ENCODE data around the gene OR2T6.
"Not testable (repeated sequence)": the region's sequence is repeated elsewhere in the genome, so short reads cannot be mapped to it uniquely, and the experiment has no call there.

Gene OR2T6, protein sequence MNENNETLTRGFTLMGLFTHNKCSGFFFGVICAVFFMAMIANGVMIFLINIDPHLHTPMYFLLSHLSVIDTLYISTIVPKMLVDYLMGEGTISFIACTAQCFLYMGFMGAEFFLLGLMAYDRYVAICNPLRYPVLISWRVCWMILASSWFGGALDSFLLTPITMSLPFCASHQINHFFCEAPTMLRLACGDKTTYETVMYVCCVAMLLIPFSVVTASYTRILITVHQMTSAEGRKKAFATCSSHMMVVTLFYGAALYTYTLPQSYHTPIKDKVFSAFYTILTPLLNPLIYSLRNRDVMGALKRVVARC

DNA sequence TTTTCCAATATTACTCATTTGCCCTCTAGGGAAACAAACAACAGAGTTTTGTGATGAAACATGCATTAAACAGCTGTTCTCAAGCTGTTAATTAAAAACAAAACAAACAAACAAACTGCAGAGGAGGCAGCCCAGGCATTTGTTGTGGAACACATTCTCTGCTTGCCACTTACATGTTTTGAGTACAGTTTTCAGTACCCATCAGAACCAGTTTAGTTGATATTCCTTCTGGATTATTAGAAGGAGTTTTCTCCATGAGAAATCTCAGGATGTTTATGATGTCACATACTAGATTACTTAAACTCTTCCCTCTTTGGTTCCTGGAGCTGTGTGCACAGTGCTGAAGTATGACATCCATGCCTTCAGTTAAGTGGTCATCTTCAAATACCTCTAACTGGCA is at the start of gene OR2T6:
Gene OR2T6, plus strand, starts transcription at position 301 of the 400 bp plus-strand sequence. CDS start 11,863 bp downstream, outside the sequence.
- no peak for DNase-seq (ENCODE audit: low read depth in 2 of 2, low spot score in 1 of 2)

DNA sequence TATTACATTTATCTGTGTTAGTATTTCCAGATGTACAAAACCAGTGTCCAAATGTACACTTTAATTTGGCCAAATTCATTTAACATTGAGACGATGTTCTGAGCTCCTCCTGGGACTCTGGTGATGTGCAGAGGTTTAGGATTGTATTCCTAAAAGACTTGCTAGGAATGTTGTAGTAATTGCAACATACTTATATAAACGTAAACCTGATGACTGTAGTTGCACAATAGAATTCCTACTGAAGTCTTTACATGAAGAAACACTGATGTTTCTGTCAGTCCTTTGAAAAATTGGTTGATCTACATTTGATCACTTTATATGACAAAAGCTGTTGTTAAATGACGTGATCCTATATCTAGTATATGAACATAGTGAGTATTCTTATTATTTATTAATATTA is 32.1 kb upstream of the OR2T6 start:
- no peak for DNase-seq (ENCODE audit: low read depth in 2 of 2, low spot score in 1 of 2)

- no peak for DNase-seq (ENCODE audit: low read depth in 2 of 2, low spot score in 1 of 2)
These were observed 27.1 kb upstream of the OR2T6 start, which contains the start of gene OR14C36 for GRCh38 chr1:248348475-248348874. TSS of gene OR14C36 (plus strand) at chr1:248348775. CDS start at chr1:248348775, 0 bp downstream.

- DNase-seq (ENCODE audit: low read depth in 2 of 2, low spot score in 1 of 2): no peak
These were observed 16.1 kb upstream of the OR2T6 start for GRCh38 chr1:248359415-248359814.

DNA sequence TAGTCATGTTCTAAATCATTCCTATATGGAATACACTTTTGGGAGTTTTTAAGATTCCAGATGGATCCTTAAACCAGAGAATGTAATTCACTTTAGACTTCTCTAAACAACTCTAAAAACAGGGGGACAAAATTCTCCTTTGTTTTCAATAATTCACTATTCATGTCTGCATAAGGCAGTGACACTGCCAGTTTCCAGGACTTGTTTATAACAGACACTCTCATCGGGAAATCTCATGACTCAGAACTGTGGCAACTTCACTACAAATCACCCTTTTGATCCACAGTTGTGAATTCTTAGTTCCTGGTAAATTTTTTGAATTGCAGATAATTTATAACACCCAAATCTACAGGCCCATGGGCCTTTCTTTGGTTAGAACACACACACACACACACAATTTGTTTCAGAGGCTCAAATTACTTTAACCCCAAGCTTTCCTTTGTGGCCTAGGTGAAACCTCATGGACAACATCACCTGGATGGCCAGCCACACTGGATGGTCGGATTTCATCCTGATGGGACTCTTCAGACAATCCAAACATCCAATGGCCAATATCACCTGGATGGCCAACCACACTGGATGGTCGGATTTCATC is 14.3 kb upstream of the OR2T6 start, which contains the start of gene OR2T4:
Gene OR2T4, plus strand, starts transcription at position 545 of the 595 bp plus-strand sequence. Its CDS starts 0 bp downstream, at position 545.
- DNase-seq (ENCODE audit: low read depth in 2 of 2, low spot score in 1 of 2): no peak

DNA sequence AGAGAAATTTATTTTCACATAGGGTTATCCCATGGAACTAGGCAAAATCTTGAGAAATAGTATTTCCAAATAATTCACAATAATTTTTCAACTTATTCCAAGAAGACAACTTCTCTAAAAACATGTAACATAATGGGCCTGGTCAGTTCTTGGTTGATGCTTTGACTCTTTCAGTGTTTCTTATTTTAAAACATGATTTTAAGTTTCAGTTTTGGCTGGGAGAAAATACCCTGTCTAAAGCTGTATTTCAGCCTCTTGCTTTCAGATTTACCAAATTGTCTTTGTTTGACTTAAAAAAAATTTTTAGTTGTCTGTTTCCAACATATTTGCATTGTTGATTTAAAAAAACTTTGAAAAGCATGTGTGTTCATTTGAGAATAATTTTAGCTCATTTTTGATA is 8.9 kb upstream of the OR2T6 start:
- DNase-seq (ENCODE audit: low read depth in 2 of 2, low spot score in 1 of 2): no peak

DNA sequence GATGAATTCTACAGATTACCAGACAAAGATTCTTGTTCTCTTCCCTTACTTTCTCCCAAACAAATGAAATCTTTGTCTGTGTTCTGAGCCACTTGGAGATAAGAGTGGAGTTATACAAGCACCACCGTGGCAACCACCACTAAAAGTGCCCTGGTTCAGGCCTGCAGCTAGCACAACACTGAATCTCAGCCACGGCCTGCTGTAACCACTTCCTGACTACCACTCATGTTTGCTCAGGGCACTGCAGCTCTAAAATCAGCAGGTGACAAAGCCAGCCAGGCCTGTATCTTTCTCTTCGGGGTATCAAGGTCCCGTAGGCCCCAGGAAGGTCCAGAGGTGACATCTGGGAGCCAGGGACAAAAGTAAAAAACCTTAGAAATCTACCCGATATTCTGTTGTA is 3.2 kb upstream of the OR2T6 start:
- no peak for DNase-seq (ENCODE audit: low read depth in 2 of 2, low spot score in 1 of 2)

DNA sequence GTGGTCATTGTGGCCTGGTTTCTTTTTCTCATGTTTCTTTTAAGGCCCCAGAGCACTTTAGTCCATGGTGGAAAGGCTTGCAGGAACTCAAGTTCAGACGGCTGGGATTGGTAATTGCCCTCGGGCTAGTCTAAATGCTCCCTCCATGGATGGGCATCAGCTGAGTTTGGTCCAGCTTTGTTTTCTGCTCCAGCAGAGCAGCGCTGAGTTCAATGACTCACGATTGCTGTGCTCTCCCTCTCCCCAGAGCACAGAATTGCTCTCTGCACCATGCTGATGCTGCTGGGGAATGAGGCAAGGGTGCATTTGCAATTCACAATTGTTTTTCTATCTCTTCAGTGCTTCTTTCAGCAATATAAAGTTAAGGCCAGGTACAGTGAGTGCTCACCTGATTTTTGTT is 1.8 kb upstream of the OR2T6 start:
- no peak for DNase-seq (ENCODE audit: low read depth in 2 of 2, low spot score in 1 of 2)

GRCh38 chr1:248376916-248377315 is 1.4 kb downstream of the OR2T6 start:
- DNase-seq (ENCODE audit: low read depth in 2 of 2, low spot score in 1 of 2): no peak

GRCh38 chr1:248380854-248381253 is 5.3 kb downstream of the OR2T6 start:
- DNase-seq (ENCODE audit: low read depth in 2 of 2, low spot score in 1 of 2): no peak

- no peak for DNase-seq (ENCODE audit: low read depth in 2 of 2, low spot score in 1 of 2)
These were observed 12.9 kb downstream of the OR2T6 start for GRCh38 chr1:248388426-248388825.

GRCh38 chr1:248393050-248393449 is 17.5 kb downstream of the OR2T6 start:
- no peak for DNase-seq (ENCODE audit: low read depth in 2 of 2, low spot score in 1 of 2)

DNA sequence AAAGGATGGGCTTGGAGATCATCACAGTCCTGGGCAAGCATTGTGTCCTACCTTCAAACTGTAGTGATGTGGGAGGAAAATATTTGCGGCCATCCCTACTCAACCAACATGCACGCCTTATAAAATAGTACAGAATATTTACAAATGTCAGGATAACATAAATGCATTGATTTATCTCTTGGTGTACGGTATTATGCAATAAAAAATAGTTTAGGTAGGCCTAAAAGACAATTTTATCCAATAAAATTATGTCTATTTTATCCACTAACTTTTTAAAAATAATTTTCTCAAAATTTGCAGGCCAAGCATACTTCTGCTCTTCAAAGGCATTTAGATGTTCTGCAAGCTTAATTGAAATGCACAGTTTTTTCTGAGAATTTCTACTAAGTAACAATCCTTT is 27.2 kb downstream of the OR2T6 start, which contains the start of gene OR2T1:
Gene OR2T1, plus strand, starts transcription at position 301 of the 400 bp plus-strand sequence. CDS start 3,100 bp downstream, outside the sequence.
- DNase-seq (ENCODE audit: low read depth in 2 of 2, low spot score in 1 of 2): no peak

DNA sequence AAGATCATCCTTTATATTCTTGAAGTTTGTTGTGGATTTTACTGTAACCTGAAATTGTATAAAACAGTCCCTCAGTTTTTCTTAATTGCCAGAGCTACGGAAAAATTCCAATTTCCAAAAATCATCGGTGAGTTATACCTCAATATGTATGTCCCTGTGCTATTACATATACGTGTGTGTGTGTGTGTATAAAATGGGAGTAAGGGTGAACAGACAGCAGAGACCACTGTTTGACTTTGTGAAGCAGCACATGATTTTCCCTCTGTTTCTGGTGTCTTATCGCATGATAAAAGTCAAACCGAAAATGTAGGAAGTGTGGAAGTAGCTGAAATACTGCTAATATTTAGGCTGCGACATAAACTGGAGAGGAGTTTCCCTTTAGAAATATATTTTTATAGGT is 28.5 kb downstream of the OR2T6 start:
- DNase-seq (ENCODE audit: low read depth in 2 of 2, low spot score in 1 of 2): no peak

DNA sequence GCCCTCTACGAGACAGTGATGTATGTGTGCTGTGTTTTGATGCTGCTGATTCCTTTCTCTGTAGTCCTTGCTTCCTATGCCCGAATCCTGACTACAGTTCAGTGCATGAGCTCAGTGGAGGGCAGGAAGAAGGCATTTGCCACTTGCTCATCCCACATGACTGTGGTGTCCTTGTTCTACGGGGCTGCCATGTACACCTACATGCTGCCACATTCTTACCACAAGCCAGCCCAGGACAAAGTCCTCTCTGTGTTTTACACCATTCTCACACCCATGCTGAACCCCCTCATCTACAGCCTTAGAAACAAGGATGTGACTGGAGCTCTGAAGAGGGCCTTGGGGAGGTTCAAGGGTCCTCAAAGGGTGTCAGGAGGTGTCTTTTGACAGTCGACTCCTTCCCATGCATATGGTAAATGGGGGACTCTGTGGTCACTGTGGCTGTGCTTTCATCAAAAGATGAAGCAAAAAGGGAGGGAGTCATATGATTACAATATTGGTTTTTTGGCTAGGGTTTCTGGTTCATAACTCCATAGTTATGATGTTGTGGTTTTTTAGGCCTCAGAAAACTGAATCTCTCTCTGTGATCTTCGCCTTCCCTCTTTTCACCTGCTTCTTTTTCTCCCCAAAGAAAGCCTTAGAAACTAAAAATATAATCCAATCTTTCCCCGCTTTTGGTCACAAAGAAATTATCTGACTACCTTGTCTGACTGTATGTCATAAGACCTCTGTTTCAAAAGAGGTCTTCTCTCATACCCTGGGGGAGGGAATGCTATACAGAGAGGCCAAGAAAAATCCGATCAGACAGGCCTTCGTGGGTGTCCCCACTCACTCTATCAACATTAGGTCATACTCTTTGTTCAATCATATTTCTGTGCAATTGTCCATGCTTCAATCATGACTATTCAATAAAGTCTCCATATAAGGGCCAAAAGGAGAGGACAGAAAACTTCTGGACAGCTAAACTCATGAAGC is 31.5 kb downstream of the OR2T6 start:
- DNase-seq (ENCODE audit: low read depth in 2 of 2, low spot score in 1 of 2): no peak

DNA sequence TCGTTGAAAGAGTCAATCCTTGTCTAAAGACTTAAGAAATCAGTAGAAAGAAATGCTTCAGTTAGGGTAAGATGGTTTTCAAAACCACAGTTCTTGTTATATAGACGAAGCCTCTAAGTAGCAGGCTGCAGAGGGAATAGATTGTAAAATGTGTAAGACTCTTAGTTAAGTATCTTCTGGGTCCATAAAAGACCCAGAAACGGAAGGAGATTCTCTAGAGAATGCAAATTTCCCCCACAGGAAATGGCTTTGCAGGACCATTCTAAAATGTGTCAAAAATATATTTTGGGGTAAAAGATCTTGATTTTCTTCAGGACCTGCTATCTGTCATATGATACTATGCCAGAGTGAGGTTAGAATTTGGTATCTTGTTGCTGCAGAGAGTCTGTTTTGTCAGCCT is 40.7 kb downstream of the OR2T6 start:
- DNase-seq (ENCODE audit: low read depth in 2 of 2, low spot score in 1 of 2): no peak

DNA sequence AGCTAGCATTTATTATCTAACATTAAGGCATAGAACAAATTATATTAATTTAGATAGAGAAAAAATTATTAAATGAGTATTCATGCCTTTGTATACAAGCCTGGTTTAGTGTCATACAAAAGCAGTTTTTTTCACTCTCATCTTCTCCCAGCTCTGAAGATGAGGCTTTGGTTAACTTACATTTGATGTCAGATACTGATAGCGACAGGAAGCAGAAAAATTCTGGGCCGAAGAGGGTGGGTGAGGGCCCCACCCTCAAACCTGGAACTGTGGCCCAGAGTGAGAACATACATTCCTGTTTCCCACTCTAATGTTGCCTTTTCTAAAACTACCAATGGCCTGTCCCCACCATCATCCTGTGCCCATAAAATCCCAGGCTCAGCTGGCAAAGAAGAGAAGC is 42.3 kb downstream of the OR2T6 start:
- DNase-seq (ENCODE audit: low read depth in 2 of 2, low spot score in 1 of 2): no peak

GRCh38 chr1:248421384-248421783 is 45.8 kb downstream of the OR2T6 start:
- DNase-seq (ENCODE audit: low read depth in 2 of 2, low spot score in 1 of 2): no peak

GRCh38 chr1:248427526-248428191 is 52.1 kb downstream of the OR2T6 start:
- not testable (repeated sequence) for DNase-seq (ENCODE audit: low read depth in 2 of 2, low spot score in 1 of 2)

GRCh38 chr1:248428192-248428533 is 52.6 kb downstream of the OR2T6 start:
- DNase-seq (ENCODE audit: low read depth in 2 of 2, low spot score in 1 of 2): not testable (repeated sequence)

DNA sequence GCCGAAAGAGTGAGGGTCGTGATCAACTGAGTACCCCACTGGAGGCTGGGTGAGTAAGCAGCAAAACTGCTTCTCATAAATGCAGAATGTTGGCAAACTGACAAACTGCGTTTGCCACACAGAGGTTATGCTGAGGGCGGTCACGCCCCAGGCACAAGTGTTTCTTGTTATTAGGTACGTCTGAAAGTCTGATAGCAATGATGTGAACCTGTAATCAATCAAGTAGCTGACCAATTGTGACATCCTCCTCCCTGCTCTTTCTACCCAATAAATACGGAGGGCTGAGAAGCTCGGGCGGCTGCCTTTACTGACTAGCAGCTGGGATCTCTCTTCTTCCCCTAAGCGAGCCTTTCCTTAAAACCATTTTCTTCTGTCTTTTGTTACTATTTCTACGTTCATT is 56.1 kb downstream of the OR2T6 start:
- DNase-seq (ENCODE audit: low read depth in 2 of 2, low spot score in 1 of 2): not testable (repeated sequence)

All from stimulated activated CD8-positive, alpha-beta memory T cell treated with anti-CD3 and anti-CD28 coated beads, Interleukin-4, amount 100 ng/mL, for 4 hours (primary cell).